Measurements from ENCODE around the gene GGNBP2. TPM values are rescaled to one million over a fixed set of nuclear protein-coding genes. Genes with fewer than 3 reads are reported as not detected.
A peak's percentile ranks its signal among the peaks of the same experiment; 100 is the strongest.

GGNBP2 gene
- total RNA-seq, 1 donor: 61.9 TPM

GRCh38 chr17:36597226-36597625, 52.5 kb downstream of the GGNBP2 start:
- Histone ChIP-seq H3K4me3 (ENCODE audit: insufficient read depth, low read length) (no peak overlapping the region), H3K27ac (ENCODE audit: low read depth, low read length) (no peak overlapping the region), H2AFZ (ENCODE audit: low read length) (no peak overlapping the region), H3K36me3 (ENCODE audit: insufficient read depth, low read length) (peaks cover 4% of the 10 kb centered on the region), H3K4me2 (ENCODE audit: insufficient read depth, low read length) (no peak overlapping the region), H3K9me3 (ENCODE audit: low read depth, low read length) (no peaks in the 10 kb centered on the region), H3K79me2 (ENCODE audit: insufficient read depth, low read length) (peaks cover 16% of the 10 kb centered on the region), H3K4me1 (ENCODE audit: insufficient read depth, low read length) (peaks cover 17% of the 10 kb centered on the region), H3K27me3 (ENCODE audit: insufficient read depth, low read length) (no peaks in the 10 kb centered on the region), H4K20me1 (ENCODE audit: insufficient read depth, low read length) (peaks cover 2% of the 10 kb centered on the region)
- no peak for DNase-seq (ENCODE audit: insufficient read length, low spot score, missing footprints)
- TF ChIP-seq, protein P1, sequence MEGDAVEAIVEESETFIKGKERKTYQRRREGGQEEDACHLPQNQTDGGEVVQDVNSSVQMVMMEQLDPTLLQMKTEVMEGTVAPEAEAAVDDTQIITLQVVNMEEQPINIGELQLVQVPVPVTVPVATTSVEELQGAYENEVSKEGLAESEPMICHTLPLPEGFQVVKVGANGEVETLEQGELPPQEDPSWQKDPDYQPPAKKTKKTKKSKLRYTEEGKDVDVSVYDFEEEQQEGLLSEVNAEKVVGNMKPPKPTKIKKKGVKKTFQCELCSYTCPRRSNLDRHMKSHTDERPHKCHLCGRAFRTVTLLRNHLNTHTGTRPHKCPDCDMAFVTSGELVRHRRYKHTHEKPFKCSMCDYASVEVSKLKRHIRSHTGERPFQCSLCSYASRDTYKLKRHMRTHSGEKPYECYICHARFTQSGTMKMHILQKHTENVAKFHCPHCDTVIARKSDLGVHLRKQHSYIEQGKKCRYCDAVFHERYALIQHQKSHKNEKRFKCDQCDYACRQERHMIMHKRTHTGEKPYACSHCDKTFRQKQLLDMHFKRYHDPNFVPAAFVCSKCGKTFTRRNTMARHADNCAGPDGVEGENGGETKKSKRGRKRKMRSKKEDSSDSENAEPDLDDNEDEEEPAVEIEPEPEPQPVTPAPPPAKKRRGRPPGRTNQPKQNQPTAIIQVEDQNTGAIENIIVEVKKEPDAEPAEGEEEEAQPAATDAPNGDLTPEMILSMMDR (IDR thresholded peaks at IDR 0.05; ENCODE audit: extremely low read depth, low read depth, low read length): no peak

DNA sequence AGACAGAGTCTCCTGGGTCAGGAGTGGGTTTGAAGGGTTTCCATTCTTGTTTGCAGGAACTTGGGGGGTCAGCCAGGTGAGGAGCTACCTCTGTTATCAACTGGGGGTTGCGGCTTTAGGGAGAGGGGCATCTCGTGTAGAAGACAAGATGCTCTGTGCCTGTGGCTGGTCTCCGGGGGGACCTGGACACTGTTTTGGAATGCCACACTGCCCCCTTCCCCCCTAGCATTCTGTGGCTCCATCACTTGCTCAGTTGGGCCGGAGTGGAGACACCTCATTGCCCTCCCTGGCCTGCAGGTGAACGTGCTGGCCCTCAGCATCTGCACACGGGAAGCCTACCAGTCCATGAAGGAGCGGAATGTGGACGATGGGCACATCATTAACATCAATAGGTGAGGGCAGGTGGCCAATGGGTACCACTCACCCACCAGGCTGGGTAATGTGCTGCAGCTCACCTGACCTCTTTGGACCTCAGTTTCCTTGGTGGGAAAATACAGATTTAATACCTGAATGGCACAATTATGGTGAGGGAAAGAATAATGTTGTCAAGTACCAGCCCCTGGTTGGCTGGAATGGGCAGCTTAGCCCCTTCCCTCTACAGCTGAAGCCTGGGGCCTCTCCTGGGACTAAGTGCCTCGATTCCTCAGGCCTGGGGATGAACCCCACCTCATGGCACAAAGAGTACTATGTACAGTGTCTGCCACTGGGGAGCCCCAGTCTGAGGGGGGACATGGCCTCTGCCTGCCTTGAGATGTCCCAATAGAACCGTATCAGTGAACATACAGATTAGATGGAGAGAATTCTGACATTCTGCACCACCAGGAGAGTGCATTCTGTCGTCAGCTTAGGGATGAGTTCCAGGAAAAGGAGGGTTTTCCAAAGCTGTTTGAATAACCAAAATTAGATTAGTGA, 53.4 kb downstream of the GGNBP2 start:
- no peak overlapping the region for H3K4me3 ChIP-seq (ENCODE audit: insufficient read depth, low read length)
- no peak overlapping the region for H3K27ac ChIP-seq (ENCODE audit: low read depth, low read length)
- H2AFZ ChIP-seq (ENCODE audit: low read length): no peak overlapping the region
- H3K36me3 ChIP-seq (ENCODE audit: insufficient read depth, low read length): peaks cover 4% of the 10 kb centered on the region
- no peak for DNase-seq (ENCODE audit: insufficient read length, low spot score, missing footprints)
- H3K79me2 ChIP-seq (ENCODE audit: insufficient read depth, low read length): peaks cover 17% of the 10 kb centered on the region
- TF ChIP-seq, protein P1 (IDR thresholded peaks at IDR 0.05; ENCODE audit: extremely low read depth, low read depth, low read length): no peak
- no peak overlapping the region for H3K4me2 ChIP-seq (ENCODE audit: insufficient read depth, low read length)
- peaks cover 16% of the 10 kb centered on the region for H3K4me1 ChIP-seq (ENCODE audit: insufficient read depth, low read length)
- H3K9me3 ChIP-seq (ENCODE audit: low read depth, low read length): no peaks in the 10 kb centered on the region
- H4K20me1 ChIP-seq (ENCODE audit: insufficient read depth, low read length): peaks cover 9% of the 10 kb centered on the region
- no peaks in the 10 kb centered on the region for H3K27me3 ChIP-seq (ENCODE audit: insufficient read depth, low read length)

- no peak overlapping the region for H2AFZ ChIP-seq (ENCODE audit: low read length)
- H3K4me1 ChIP-seq (ENCODE audit: insufficient read depth, low read length): peaks cover 17% of the 10 kb centered on the region
- H3K4me2 ChIP-seq (ENCODE audit: insufficient read depth, low read length): no peak overlapping the region
- H3K9me3 ChIP-seq (ENCODE audit: low read depth, low read length): no peaks in the 10 kb centered on the region
- peak; percentile 48 for DNase-seq (ENCODE audit: insufficient read length, low spot score, missing footprints)
- no peak overlapping the region for H3K27ac ChIP-seq (ENCODE audit: low read depth, low read length)
- H3K79me2 ChIP-seq (ENCODE audit: insufficient read depth, low read length): peaks cover 21% of the 10 kb centered on the region
- H4K20me1 ChIP-seq (ENCODE audit: insufficient read depth, low read length): peaks cover 9% of the 10 kb centered on the region
- TF ChIP-seq, protein P1 (IDR thresholded peaks at IDR 0.05; ENCODE audit: extremely low read depth, low read depth, low read length): no peak
- no peaks in the 10 kb centered on the region for H3K27me3 ChIP-seq (ENCODE audit: insufficient read depth, low read length)
- H3K36me3 ChIP-seq (ENCODE audit: insufficient read depth, low read length): peaks cover 4% of the 10 kb centered on the region
- H3K4me3 ChIP-seq (ENCODE audit: insufficient read depth, low read length): no peak overlapping the region
These were observed 54.3 kb downstream of the GGNBP2 start for GRCh38 chr17:36598951-36599401.

DNA sequence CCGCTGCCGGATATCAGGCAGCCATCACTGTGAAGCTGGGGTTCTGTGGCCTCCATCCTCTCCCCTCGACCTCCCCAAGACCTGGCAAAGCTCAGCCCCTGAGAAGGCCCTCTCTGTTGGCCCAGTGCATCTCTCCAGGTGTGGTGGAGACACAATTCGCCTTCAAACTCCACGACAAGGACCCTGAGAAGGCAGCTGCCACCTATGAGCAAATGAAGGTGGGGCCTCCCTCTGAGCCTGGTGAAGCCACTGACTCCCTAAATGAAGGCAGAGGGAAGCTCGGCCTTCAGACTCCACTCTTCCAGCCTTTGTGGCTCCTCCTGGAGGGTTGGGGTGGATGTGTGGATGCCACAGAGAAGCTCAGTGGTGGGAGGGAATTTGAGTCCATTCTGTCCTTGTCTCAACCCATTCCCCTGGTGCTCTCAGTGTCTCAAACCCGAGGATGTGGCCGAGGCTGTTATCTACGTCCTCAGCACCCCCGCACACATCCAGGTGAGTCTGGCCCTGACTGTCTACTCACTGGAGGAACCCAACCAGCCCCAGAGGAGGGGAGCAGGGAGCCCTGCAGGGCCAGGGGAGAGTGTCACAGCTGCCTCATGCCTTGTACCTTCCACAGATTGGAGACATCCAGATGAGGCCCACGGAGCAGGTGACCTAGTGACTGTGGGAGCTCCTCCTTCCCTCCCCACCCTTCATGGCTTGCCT, 55.0 kb downstream of the GGNBP2 start:
- DNase-seq (ENCODE audit: insufficient read length, low spot score, missing footprints): no peak
- Histone ChIP-seq H3K27ac (ENCODE audit: low read depth, low read length) (no peak overlapping the region), H3K4me1 (ENCODE audit: insufficient read depth, low read length) (peaks cover 17% of the 10 kb centered on the region), H3K4me3 (ENCODE audit: insufficient read depth, low read length) (no peak overlapping the region), H3K27me3 (ENCODE audit: insufficient read depth, low read length) (no peaks in the 10 kb centered on the region), H3K36me3 (ENCODE audit: insufficient read depth, low read length) (peaks cover 4% of the 10 kb centered on the region), H2AFZ (ENCODE audit: low read length) (no peak overlapping the region), H3K4me2 (ENCODE audit: insufficient read depth, low read length) (no peak overlapping the region), H3K79me2 (ENCODE audit: insufficient read depth, low read length) (peaks cover 26% of the 10 kb centered on the region), H4K20me1 (ENCODE audit: insufficient read depth, low read length) (peaks cover 12% of the 10 kb centered on the region), H3K9me3 (ENCODE audit: low read depth, low read length) (no peaks in the 10 kb centered on the region)
- TF ChIP-seq, protein P1 (IDR thresholded peaks at IDR 0.05; ENCODE audit: extremely low read depth, low read depth, low read length): no peak
